Neural crest cell (in vitro differentiated cells): ENCODE measurements around the gene EMC10. TPM values are rescaled to one million over a fixed set of nuclear protein-coding genes. Genes with fewer than 3 reads are reported as not detected.
"Not testable (repeated sequence)": the region's sequence is repeated elsewhere in the genome, so short reads cannot be mapped to it uniquely, and the experiment has no call there.

Experiments
- DNase-seq: peaks from one replicate; pipeline ENCODE4 v3.0.0; 2021; ENCODE audit warnings: low read depth, mixed read lengths, low spot score
- H3K27ac Mint-ChIP-seq: one replicate; pipeline ENCODE4 v1.8.0; 2021; ENCODE audit warnings: mild to moderate bottlenecking, mixed read lengths; ENCODE audit not compliant: unreplicated experiment
- H3K27me3 Mint-ChIP-seq: 2 replicates; pipeline ENCODE4 v1.8.0; 2021; ENCODE audit warnings: low read depth, mild to moderate bottlenecking, mixed read lengths
- H3K36me3 Mint-ChIP-seq: 2 replicates; pipeline ENCODE4 v1.8.0; 2021; ENCODE audit warnings: low read depth, mild to moderate bottlenecking, mixed read lengths
- H3K4me1 Mint-ChIP-seq: 2 replicates; pipeline ENCODE4 v1.8.0; 2021; ENCODE audit warnings: mixed read lengths
- H3K4me3 Mint-ChIP-seq: one replicate; pipeline ENCODE4 v1.8.0; 2021; ENCODE audit warnings: mild to moderate bottlenecking, mixed read lengths
- H3K9me3 Mint-ChIP-seq: 2 replicates; pipeline ENCODE4 v1.8.0; 2021; ENCODE audit warnings: mixed read lengths
- CTCF ChIP-seq: fragments of 200-600 bp; sonication (generic); conservative IDR thresholded peaks from 2 replicates; pipeline ENCODE4 v1.5.0; 2021; ENCODE audit warnings: antibody characterized with exemption, mild to moderate bottlenecking
- total RNA-seq: library from RNA; stranded (reverse); gene quantifications from 2 replicates; pipeline ENCODE4 v1.2.1, GENCODE V29; 2021

EMC10 gene
- total RNA-seq, 1 donor from 2014 or later, result 129 TPM

GRCh38 chr19:50435627-50436026 is 40.7 kb upstream of the EMC10 start:
- DNase-seq, result no peak
- H3K4me1 Mint-ChIP-seq, result peaks cover 11% of the 10 kb centered on the region
- no peak overlapping the region for H3K4me3 Mint-ChIP-seq
- TF ChIP-seq CTCF, result no peak
- H3K27me3 Mint-ChIP-seq, result peaks cover 60% of the 10 kb centered on the region
- H3K36me3 Mint-ChIP-seq, result no peaks in the 10 kb centered on the region
- no peaks in the 10 kb centered on the region for H3K9me3 Mint-ChIP-seq
- no peak overlapping the region for H3K27ac Mint-ChIP-seq

GRCh38 chr19:50437862-50438449 is 38.4 kb upstream of the EMC10 start:
- H3K9me3 Mint-ChIP-seq, result no peaks in the 10 kb centered on the region
- H3K27ac Mint-ChIP-seq, result no peak overlapping the region
- no peaks in the 10 kb centered on the region for H3K36me3 Mint-ChIP-seq
- peaks cover 52% of the 10 kb centered on the region for H3K27me3 Mint-ChIP-seq
- H3K4me3 Mint-ChIP-seq, result no peak overlapping the region
- no peak for DNase-seq
- H3K4me1 Mint-ChIP-seq, result no peaks in the 10 kb centered on the region
- TF ChIP-seq CTCF, result no peak

- not testable (repeated sequence) for H3K9me3 Mint-ChIP-seq
Measured at GRCh38 chr19:50439130-50439529, 37.2 kb upstream of the EMC10 start.

GRCh38 chr19:50444059-50444458 is 32.2 kb upstream of the EMC10 start:
- DNase-seq, result no peak
- no peaks in the 10 kb centered on the region for H3K36me3 Mint-ChIP-seq
- peaks cover 18% of the 10 kb centered on the region for H3K27me3 Mint-ChIP-seq
- no peaks in the 10 kb centered on the region for H3K4me1 Mint-ChIP-seq
- H3K4me3 Mint-ChIP-seq, result no peak overlapping the region
- H3K9me3 Mint-ChIP-seq, result peaks cover 8% of the 10 kb centered on the region
- TF ChIP-seq CTCF, result no peak
- H3K27ac Mint-ChIP-seq, result no peak overlapping the region

More at GRCh38 chr19:50439130-50439529, 37.2 kb upstream of the EMC10 start:
- not testable (repeated sequence) for H3K27ac Mint-ChIP-seq, H3K4me3 Mint-ChIP-seq, H3K4me1 Mint-ChIP-seq, H3K36me3 Mint-ChIP-seq, DNase-seq
- peaks cover 40% of the 10 kb centered on the region for H3K27me3 Mint-ChIP-seq

GRCh38 chr19:50447053-50447452 is 29.3 kb upstream of the EMC10 start:
- peaks cover 8% of the 10 kb centered on the region for H3K9me3 Mint-ChIP-seq
- H3K4me1 Mint-ChIP-seq, result no peaks in the 10 kb centered on the region
- no peak for TF ChIP-seq CTCF
- no peak for DNase-seq
- no peaks in the 10 kb centered on the region for H3K36me3 Mint-ChIP-seq
- H3K27me3 Mint-ChIP-seq, result peaks cover 9% of the 10 kb centered on the region
- no peak overlapping the region for H3K27ac Mint-ChIP-seq
- H3K4me3 Mint-ChIP-seq, result no peak overlapping the region

GRCh38 chr19:50447750-50448149 is 28.6 kb upstream of the EMC10 start:
- TF ChIP-seq CTCF, result no peak
- Mint-ChIP-seq H3K4me1 (no peaks in the 10 kb centered on the region), H3K36me3 (no peaks in the 10 kb centered on the region), H3K4me3 (no peak overlapping the region), H3K27ac (no peak overlapping the region), H3K9me3 (peaks cover 8% of the 10 kb centered on the region), H3K27me3 (peaks cover 10% of the 10 kb centered on the region)
- no peak for DNase-seq
